CD4-positive, alpha-beta T cell treated with Interleukin-4 for 1 hour (primary cell): ENCODE measurements around the gene SLC27A3.
A peak's percentile ranks its signal among the peaks of the same experiment; 100 is the strongest.

ENCODE experiments used
- DNase-seq, 2 donors: peaks; one replicate each; pipeline ENCODE4 v3.0.0-alpha.2; 2020 to 2022

Gene SLC27A3

DNA sequence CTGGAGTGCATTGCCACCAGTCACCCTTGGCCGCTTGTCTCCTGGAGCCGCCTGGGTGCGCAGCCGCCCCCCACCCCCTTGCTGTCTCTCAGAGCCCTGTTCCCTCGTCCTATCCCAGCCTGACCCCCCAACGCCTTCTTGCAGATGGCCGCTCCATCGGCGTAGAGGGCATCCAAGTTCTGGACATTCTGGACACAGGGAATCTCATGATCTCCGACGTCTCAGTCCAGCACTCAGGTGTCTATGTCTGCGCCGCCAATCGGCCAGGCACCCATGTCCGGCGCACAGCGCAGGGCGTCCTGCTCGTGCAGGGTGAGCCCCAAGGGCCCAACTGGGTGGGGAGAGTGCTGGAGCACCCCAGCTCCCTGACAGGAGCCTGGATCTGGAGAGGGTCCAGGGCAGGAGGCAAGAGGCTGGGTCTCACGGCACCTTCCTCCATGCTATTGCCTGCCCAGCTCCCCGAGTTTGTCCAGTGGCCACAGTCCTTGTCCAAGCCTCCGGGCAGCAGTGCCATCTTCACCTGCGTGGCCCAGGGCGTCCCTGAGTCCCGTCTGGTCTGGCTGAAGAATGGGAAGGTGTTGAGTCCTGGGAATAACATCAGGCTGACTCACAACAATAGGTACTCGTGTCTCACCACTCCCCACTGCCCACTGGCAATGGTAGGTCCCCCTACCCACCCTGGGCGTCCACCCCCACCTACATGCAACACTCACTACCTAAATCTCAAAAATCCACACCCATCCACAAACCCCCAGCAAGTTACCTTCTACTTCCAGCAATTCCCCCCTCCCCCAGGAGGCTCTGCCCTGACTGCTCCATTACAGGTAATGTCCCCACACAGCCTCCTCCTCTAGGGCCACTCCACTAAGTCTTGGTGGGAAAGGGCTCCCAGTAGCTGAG lies 24.6 kb downstream of the SLC27A3 start:
- DNase-seq, result no peak

DNA sequence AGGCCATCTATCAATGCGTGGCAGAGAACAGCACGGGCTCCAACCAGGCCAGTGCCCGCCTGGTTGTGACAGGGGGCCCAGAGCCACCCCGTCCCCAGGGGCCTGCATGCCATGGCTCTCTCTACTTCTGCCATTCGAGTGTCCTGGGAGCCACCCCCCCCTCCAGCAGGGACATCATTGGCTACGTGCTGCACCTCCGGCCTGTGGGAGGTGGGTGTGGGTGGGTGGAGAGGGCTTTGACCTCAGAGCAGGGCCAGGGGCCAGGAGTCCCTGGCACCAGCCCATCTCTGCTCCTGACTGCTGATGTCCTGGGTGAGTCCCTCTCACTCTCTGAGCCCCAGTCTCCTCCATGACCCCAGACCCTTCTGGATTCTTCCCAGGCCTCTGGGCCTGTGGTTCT lies 25.3 kb downstream of the SLC27A3 start:
- no peak for DNase-seq

DNA sequence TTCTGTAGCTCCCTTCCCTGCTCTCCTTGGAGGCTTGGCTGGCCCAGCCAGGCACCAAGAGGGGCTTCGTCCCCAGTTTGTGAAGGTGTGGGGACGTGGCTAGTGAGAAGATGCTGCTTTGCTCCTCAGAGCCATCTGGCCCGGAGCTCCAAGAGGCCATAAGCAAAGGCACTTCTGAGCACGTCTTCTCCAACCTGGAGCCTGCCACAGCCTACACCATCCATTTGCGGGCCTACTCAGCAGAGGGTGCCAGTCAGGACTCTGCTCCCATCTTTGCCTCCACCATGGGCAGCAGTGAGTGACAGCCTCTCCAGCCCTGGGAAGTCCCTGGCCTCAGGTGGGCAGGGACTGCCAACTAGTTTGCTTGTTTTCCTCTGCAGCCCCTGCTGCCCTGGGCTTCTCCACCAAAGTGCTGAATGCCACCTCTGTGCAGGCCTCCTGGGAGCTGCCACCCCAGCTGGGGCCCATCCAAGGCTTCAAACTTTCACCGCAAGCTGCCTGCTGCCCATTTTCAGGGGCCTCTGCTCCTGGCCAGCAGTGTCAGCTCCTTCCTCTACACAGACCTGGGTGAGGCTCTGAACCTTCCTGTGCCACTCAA lies 25.9 kb downstream of the SLC27A3 start:
- no peak for DNase-seq

- DNase-seq, result no peak
Observed at GRCh38 chr1:153801786-153802697, 26.8 kb downstream of the SLC27A3 start.

DNA sequence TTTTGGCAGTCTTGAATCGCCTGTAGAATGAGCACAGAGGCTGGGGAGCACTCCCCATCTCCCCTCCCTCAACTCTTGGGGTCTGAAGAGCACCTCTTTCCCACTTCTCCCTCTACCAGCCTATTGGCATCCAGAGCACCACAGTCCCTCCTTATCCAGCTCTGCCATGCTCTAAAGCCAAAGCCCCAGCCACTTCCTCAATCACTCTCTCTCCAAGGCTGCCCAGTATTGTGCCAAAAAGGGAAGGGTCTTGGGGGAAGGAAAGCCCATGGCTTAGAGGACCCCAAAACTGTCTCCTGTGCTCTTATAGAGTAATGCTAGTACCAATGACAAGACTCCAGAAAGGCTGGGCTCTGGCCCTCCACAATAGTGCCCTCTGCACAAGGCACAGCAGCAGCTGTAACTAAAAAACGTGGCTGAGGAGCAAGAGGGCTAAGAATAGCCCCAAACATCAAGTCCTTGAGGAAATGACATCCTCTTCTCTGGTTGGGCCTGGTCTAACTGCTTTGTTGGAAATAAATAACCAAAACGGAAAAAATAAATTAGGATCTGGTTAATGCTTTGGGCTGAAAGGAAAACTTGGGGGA lies 28.4 kb downstream of the SLC27A3 start:
- DNase-seq, result no peak

GRCh38 chr1:153804112-153804511 lies 28.9 kb downstream of the SLC27A3 start:
- no peak for DNase-seq

- peak; percentile 86 to 88 for DNase-seq
Observed at GRCh38 chr1:153805042-153805745, 30.0 kb downstream of the SLC27A3 start.

DNA sequence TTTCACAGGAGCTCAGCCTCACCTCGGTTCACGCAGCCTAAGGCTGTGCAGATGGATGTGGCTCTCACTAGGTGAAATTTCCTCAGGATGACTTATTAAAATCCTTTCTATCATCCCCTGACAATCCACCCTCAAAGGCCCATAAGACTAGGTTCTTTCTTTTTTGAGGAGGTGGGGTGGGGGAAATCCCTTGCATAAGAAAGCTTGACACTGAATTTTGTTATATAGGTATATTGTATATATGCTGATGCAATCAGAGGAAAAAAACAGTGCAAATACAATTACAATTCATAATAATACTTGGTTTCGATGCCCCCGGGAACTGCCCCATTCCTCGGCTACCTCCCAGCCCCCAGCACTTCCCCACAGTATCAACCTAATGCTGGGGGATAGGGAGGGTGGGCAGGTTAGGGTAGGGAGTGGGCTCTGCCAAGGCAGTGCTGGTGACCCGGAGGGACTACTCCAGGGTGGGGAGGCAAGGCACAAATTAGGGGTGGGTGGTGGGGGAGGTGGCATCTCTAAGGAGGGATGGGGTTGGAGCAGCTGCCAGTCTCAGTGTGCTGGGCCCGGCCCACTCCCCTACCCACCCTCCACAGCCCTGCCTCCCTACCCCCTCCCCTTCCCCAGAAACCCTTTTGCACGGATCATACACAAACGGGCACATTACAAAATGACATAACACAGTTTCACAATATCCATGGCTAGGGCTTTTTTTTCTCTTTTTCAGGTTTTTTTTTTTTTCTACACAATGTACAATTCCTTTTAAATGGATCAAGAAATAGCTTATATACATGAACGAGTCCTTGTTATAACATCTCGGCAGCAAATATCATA lies 30.9 kb downstream of the SLC27A3 start:
- no peak for DNase-seq

GRCh38 chr1:153816283-153816889 lies 41.2 kb downstream of the SLC27A3 start:
- no peak for DNase-seq

- no peak for DNase-seq
Observed at GRCh38 chr1:153818876-153819275, 43.7 kb downstream of the SLC27A3 start.

DNA sequence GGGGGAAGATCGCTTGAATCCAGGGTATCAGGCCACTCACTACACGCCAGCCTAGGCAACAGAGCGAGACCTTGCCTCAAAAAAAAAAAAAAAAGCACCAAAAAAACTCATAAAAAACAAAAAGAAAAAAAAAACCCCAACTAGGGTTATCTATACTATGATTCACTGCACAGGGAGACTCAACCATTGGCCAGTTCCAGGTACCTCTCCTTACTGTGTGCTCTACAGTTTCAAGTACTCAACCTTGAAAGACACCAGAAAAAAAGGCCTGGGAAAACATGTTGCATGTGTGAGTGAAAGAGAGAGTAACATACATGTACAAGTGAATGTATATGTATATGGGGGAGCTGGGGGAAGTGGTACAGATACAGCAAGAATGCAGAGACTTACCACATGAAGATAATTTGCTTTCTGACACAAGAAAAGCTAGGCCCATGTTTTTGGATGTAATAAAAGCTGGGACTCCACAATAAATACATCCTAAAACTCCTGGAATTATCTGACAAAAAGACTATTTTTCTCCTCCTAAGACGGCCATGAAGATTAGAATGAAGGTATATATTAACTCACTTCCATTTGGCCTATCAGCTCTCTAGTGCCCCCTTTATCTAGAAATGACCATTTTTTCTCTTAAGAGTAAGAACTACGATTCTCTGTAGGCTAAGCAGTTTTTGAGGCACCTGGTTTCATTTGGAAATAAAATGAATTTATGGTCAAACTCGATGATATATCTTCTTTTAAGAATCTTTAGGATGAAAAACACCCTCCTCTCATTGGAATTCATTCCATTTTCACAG lies 52.2 kb downstream of the SLC27A3 start:
- DNase-seq, result no peak
